Keratinocyte (primary cell): ENCODE results near the gene NHSL2. TPM values are rescaled to one million over a fixed set of nuclear protein-coding genes. Genes with fewer than 3 reads are reported as not detected.
A peak's percentile ranks its signal among the peaks of the same experiment; 100 is the strongest.

ENCODE experiments used
- DNase-seq: peaks from one replicate; pipeline ENCODE4 v3.0.0-alpha.2; 2011; ENCODE audit warnings: low read depth, missing footprints, low spot score
- FAIRE-seq: peaks from 2 replicates; lab custom pipeline; 2011; peaks lifted over from hg19 to GRCh38; lab: Jason Lieb, UNC
- H2AFZ ChIP-seq: 2 replicates; pipeline ENCODE4 v1.6.0; 2012; ENCODE audit warnings: low read length, control low read depth, inconsistent platforms; ENCODE audit not compliant: control insufficient read depth
- H3K27ac ChIP-seq: 2 replicates; pipeline ENCODE4 v1.5.1; 2011; ENCODE audit warnings: low read length; ENCODE audit not compliant: control insufficient read depth, insufficient read depth
- H3K27me3 ChIP-seq: 3 replicates; pipeline ENCODE4 v1.6.0; 2011; ENCODE audit warnings: low read length; ENCODE audit not compliant: control insufficient read depth, insufficient read depth; ENCODE audit errors: extremely low read depth
- H3K36me3 ChIP-seq, 2 experiments: 2 replicates in 1 of 2; 3 replicates in 1 of 2; pipeline ENCODE4 v1.5.1; 2011; ENCODE audit warnings: low read length in 2 of 2, mild to moderate bottlenecking in 1 of 2; ENCODE audit not compliant: control insufficient read depth in 2 of 2, insufficient read depth in 2 of 2; ENCODE audit errors: extremely low read depth in 1 of 2
- H3K4me1 ChIP-seq: 3 replicates; pipeline ENCODE4 v1.5.1; 2011; ENCODE audit warnings: low read length; ENCODE audit not compliant: control insufficient read depth, insufficient read depth; ENCODE audit errors: extremely low read depth
- H3K4me2 ChIP-seq: 3 replicates; pipeline ENCODE4 v1.6.0; 2011; ENCODE audit warnings: low read depth, low read length; ENCODE audit not compliant: control insufficient read depth, insufficient read depth; ENCODE audit errors: extremely low read depth
- H3K4me3 ChIP-seq, 3 experiments: fragments of 200-600 bp in 1 of 3; sonication (generic) in 1 of 3; 2 replicates in 2 of 3; 3 replicates in 1 of 3; pipeline ENCODE4 v1.5.1; 2011 to 2016; ENCODE audit warnings: low read length in 3 of 3, mild to moderate bottlenecking in 3 of 3, control low read depth in 2 of 3, inconsistent platforms in 1 of 3, low read depth in 1 of 3, mixed read lengths in 1 of 3, mixed run types in 1 of 3, moderate library complexity in 1 of 3; ENCODE audit not compliant: control insufficient read depth in 2 of 3, insufficient read depth in 2 of 3; ENCODE audit errors: extremely low read depth in 1 of 3
- H3K79me2 ChIP-seq: 2 replicates; pipeline ENCODE4 v1.6.0; 2012; ENCODE audit warnings: low read length; ENCODE audit not compliant: control insufficient read depth, insufficient read depth
- H3K9ac ChIP-seq: 3 replicates; pipeline ENCODE4 v1.6.0; 2011; ENCODE audit warnings: low read length; ENCODE audit not compliant: control insufficient read depth, insufficient read depth; ENCODE audit errors: extremely low read depth
- H3K9me1 ChIP-seq: 3 replicates; pipeline ENCODE4 v1.6.0; 2011; ENCODE audit warnings: low read length; ENCODE audit not compliant: control insufficient read depth, insufficient read depth; ENCODE audit errors: extremely low read depth
- H3K9me3 ChIP-seq: 2 replicates; pipeline ENCODE4 v1.5.1; 2012; ENCODE audit warnings: low read depth, low read length; ENCODE audit not compliant: control insufficient read depth
- H4K20me1 ChIP-seq: 3 replicates; pipeline ENCODE4 v1.6.0; 2011; ENCODE audit warnings: low read length; ENCODE audit not compliant: control insufficient read depth, insufficient read depth; ENCODE audit errors: extremely low read depth
- EZH2 ChIP-seq: IDR thresholded peaks from one replicate; pipeline ENCODE4 v1.6.1; 2012; ENCODE audit warnings: inconsistent platforms, mild to moderate bottlenecking, low read length, moderate library complexity
- dilution Hi-C: fragments of 300-500 bp; cut with MboI; formaldehyde crosslinking; loops from one replicate; pipeline ENCODE4 v1.7.0; 2020; ENCODE audit warnings: low sequenced_read_pairs; ENCODE audit not compliant: extremely low pct_ligation_motif_present
- polyA plus RNA-seq, 5 experiments: library from polyadenylated mRNA; depleted of rRNA in 3 of 5; stranded (reverse) in 3 of 5; stranded (forward) in 1 of 5; unstranded in 1 of 5; fragments of >200 nt; gene quantifications; 1 replicate in 1 of 5; 2 replicates in 3 of 5; 3 replicates in 1 of 5; pipeline versions ENCODE4 v1.2.1 to v1.2.3, GENCODE V29; 2011 to 2012; ENCODE audit warnings: missing spikeins in 2 of 5, low read depth in 1 of 5, low replicate concordance in 1 of 5
- TF ChIP-seq, protein P1 (sequence below), 3 experiments: IDR thresholded peaks in 1 of 3; conservative IDR thresholded peaks in 1 of 3; optimal IDR thresholded peaks in 1 of 3; 2 replicates in 2 of 3; 3 replicates in 1 of 3; pipeline versions ENCODE3 to v1.5.1; 2011; ENCODE audit warnings: low read length in 3 of 3, mild to moderate bottlenecking in 3 of 3, moderate library complexity in 2 of 3, control low read depth in 1 of 3, inconsistent platforms in 1 of 3; ENCODE audit not compliant: insufficient read depth in 2 of 3; ENCODE audit errors: extremely low read depth in 1 of 3

NHSL2 gene
- polyA plus RNA-seq, 1 donor (not counting 4 experiments of a cell fraction or from before 2014, with no cell fraction given), result 0.04 TPM

DNA sequence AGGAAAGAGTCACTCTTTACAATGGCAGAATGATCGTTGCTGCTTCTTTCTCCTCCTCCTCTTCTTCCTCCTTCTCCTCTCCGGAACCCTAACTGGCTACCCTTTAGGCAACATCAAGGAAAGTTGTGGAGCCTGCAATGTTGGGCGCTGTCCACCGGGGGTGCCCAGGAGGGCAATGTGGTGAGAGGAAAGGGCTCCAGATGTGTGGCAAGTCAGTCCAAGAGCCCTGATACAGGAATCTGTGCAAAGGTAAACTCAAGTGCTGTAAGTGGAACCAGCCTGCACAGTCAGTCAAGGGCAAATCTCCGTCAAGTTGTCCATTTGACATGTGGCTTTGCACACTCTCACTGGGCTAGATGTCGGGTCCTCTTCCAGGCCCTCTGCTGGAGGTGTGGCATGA lies 218.2 kb downstream of the NHSL2 start:
- no peak for DNase-seq

DNA sequence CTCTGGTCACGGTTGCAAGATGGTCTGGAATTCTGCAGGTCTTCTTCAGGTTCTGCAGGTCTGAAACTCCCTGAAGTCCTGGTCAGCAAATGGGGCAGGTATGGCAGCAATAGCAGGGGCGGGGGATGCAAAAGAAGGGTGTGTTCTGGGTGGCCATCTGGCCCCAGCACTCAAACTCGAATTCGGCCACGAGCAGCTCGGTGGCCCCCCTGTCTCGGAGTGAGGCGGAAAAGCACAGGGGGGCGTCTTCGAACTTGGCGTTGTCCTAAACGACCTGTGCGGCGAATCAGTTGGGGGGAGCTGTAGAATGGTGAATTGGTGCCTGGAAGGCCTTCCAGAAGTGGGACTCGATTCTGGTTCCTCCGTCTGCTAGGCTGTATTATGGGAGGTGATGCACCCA lies 219.0 kb downstream of the NHSL2 start:
- dilution Hi-C loops, result no loop called here
- H3K9ac ChIP-seq, result no peak overlapping the region
- H3K9me1 ChIP-seq, result no peaks in the 10 kb centered on the region
- TF ChIP-seq, protein P1, sequence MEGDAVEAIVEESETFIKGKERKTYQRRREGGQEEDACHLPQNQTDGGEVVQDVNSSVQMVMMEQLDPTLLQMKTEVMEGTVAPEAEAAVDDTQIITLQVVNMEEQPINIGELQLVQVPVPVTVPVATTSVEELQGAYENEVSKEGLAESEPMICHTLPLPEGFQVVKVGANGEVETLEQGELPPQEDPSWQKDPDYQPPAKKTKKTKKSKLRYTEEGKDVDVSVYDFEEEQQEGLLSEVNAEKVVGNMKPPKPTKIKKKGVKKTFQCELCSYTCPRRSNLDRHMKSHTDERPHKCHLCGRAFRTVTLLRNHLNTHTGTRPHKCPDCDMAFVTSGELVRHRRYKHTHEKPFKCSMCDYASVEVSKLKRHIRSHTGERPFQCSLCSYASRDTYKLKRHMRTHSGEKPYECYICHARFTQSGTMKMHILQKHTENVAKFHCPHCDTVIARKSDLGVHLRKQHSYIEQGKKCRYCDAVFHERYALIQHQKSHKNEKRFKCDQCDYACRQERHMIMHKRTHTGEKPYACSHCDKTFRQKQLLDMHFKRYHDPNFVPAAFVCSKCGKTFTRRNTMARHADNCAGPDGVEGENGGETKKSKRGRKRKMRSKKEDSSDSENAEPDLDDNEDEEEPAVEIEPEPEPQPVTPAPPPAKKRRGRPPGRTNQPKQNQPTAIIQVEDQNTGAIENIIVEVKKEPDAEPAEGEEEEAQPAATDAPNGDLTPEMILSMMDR (optimal IDR thresholded peaks at IDR 0.05 in 1 of 3, IDR thresholded peaks at IDR 0.05 in 1 of 3, conservative IDR thresholded peaks at IDR 0.05 in 1 of 3; ENCODE audit: extremely low read depth in 1 of 3, insufficient read depth in 2 of 3, low read length in 3 of 3), result no peak
- TF ChIP-seq EZH2, result no peak
- H4K20me1 ChIP-seq, result no peaks in the 10 kb centered on the region
- H3K27ac ChIP-seq, result no peak overlapping the region
- H3K27me3 ChIP-seq, result peaks cover 66% of the 10 kb centered on the region
- H3K4me2 ChIP-seq, result no peak overlapping the region
- H3K9me3 ChIP-seq, result no peaks in the 10 kb centered on the region
- FAIRE-seq, result no peak
- H3K36me3 ChIP-seq, result no peaks in the 10 kb centered on the region
- peaks cover 9% of the 10 kb centered on the region for H3K4me1 ChIP-seq
- H3K79me2 ChIP-seq, result no peaks in the 10 kb centered on the region
- H3K4me3 ChIP-seq, result no peak overlapping the region
- no peak for DNase-seq
- H2AFZ ChIP-seq, result no peak overlapping the region

More for the DNA sequence above, 218.2 kb downstream of the NHSL2 start:
- Histone ChIP-seq H3K9ac (no peak overlapping the region), H3K4me2 (no peak overlapping the region), H3K79me2 (no peaks in the 10 kb centered on the region), H4K20me1 (no peaks in the 10 kb centered on the region), H3K36me3 (no peaks in the 10 kb centered on the region), H3K9me3 (no peaks in the 10 kb centered on the region), H3K4me1 (peaks cover 9% of the 10 kb centered on the region), H3K9me1 (no peaks in the 10 kb centered on the region), H3K27ac (no peak overlapping the region), H3K4me3 (no peak overlapping the region), H3K27me3 (peaks cover 63% of the 10 kb centered on the region), H2AFZ (no peak overlapping the region)
- no peak for FAIRE-seq
- no peak for TF ChIP-seq EZH2
- TF ChIP-seq, protein P1 (optimal IDR thresholded peaks at IDR 0.05 in 1 of 3, IDR thresholded peaks at IDR 0.05 in 1 of 3, conservative IDR thresholded peaks at IDR 0.05 in 1 of 3; ENCODE audit: extremely low read depth in 1 of 3, insufficient read depth in 2 of 3, low read length in 3 of 3), result peak in 2 of 3 experiments; percentile 37 to 52
- dilution Hi-C loops, result no loop called here
